Mucosa of rectum (tissue), 2 donors: ENCODE data around the gene CLDND1.
A peak's percentile ranks its signal among the peaks of the same experiment; 100 is the strongest.

Experiments
- H3K27ac ChIP-seq, 2 donors: one replicate each; pipeline ENCODE4 v1.7.0; 2013; ENCODE audit warnings: inconsistent platforms in 2 of 2, low read depth in 2 of 2, low read length in 2 of 2
- H3K27me3 ChIP-seq, 2 donors: one replicate each; pipeline ENCODE4 v1.7.0; 2013; ENCODE audit warnings: low read length in 2 of 2; ENCODE audit not compliant: control insufficient read depth in 2 of 2, insufficient read depth in 2 of 2
- H3K36me3 ChIP-seq, 2 donors: one replicate each; pipeline ENCODE4 v1.7.0; 2013; ENCODE audit warnings: low read length in 2 of 2; ENCODE audit not compliant: control insufficient read depth in 2 of 2, insufficient read depth in 2 of 2
- H3K4me1 ChIP-seq, 2 donors: one replicate each; pipeline ENCODE4 v1.7.0; 2013; ENCODE audit warnings: low read length in 2 of 2, mild to moderate bottlenecking in 1 of 2; ENCODE audit not compliant: control insufficient read depth in 2 of 2, insufficient read depth in 2 of 2
- H3K4me3 ChIP-seq, 2 donors: one replicate each; pipeline ENCODE4 v1.7.0; 2013; ENCODE audit warnings: low read length in 2 of 2
- H3K9ac ChIP-seq, 2 donors: one replicate each; pipeline ENCODE4 v1.7.0; 2013; ENCODE audit warnings: low read length in 2 of 2, low read depth in 1 of 2, mild to moderate bottlenecking in 1 of 2
- H3K9me3 ChIP-seq, 2 donors: one replicate each; pipeline ENCODE4 v1.7.0; 2013; ENCODE audit warnings: low read length in 2 of 2; ENCODE audit not compliant: control insufficient read depth in 2 of 2
- donor health status: healthy.
- donor health status: Normal muscosa, but diverticular disease.

Gene CLDND1

DNA sequence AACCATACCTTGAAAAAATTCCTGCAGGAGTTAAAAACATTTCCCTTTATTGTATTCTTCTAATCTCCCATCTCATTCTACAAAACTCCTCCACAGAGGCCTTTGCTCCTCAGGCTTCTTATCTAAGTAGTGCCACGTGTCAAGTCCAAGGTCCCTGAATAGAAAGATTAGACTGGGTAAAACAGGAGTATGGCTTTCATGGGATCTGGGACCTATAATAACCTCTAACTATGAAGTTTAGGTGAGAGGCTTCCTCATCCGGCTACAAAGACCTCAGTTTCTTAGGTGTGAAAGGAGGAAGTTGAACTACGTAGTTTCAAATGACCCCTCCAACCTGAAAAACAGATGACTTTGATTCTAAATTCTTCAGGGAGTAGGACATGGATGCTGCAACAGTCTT is 29.1 kb upstream of the CLDND1 start:
- Histone ChIP-seq H3K4me1 (peaks cover 0 to 3% of the 10 kb centered on the region in 2 donors), H3K27ac (peak overlapping the region; percentile 48 to 70), H3K36me3 (no peaks in the 10 kb centered on the region), H3K4me3 (no peak overlapping the region), H3K9me3 (no peaks in the 10 kb centered on the region), H3K27me3 (no peaks in the 10 kb centered on the region), H3K9ac (no peak overlapping the region)

DNA sequence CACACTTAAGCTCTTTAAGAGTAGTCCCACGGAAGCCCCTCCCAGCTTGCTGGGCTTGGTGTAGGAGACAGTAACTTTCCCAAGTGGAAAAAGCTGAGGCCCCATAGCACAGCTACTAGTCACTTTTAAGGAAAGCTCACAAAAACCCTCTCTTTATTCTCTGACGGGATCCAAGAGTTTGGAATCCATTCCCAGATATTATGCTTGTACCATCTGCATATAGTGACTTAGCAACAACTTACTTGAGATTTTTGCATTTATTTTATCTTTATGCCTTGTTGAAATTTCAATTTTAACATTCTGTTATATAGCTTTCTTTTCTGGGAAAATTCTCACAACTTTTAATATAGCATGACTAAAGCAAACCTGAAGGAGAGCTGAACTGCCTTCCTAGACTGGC is 28.5 kb upstream of the CLDND1 start:
- H3K27ac ChIP-seq: peak overlapping the region in 1 of 2 donors; percentile 70

DNA sequence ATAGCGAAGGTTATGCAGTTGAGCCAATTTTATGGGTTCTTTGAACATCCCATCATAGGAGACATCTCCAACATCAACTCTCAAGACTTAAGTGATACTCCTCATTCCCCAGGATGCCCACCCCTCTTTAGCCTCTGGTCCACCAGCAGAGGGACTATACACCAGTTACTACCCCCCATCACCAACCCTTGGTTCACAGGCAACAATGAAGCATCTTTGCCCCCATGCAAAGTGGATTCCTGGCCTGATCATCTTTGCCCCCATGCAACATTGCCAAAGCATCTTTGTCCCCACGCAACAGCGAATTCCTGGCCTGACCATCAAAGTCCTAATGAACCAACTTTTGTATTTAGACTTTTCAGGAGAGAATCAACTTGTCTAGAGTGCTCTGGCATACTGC is 28.1 kb upstream of the CLDND1 start:
- no peak overlapping the region for H3K27ac ChIP-seq
- no peak overlapping the region for H3K4me3 ChIP-seq
- H3K27me3 ChIP-seq: no peaks in the 10 kb centered on the region
- H3K4me1 ChIP-seq: peaks cover 0 to 3% of the 10 kb centered on the region in 2 donors
- no peaks in the 10 kb centered on the region for H3K36me3 ChIP-seq
- no peak overlapping the region for H3K9ac ChIP-seq
- H3K9me3 ChIP-seq: no peaks in the 10 kb centered on the region

More for the DNA sequence above, 28.5 kb upstream of the CLDND1 start:
- Histone ChIP-seq H3K9ac (no peak overlapping the region), H3K4me3 (no peak overlapping the region), H3K9me3 (no peaks in the 10 kb centered on the region), H3K36me3 (no peaks in the 10 kb centered on the region), H3K4me1 (peaks cover 0 to 3% of the 10 kb centered on the region in 2 donors), H3K27me3 (no peaks in the 10 kb centered on the region)

DNA sequence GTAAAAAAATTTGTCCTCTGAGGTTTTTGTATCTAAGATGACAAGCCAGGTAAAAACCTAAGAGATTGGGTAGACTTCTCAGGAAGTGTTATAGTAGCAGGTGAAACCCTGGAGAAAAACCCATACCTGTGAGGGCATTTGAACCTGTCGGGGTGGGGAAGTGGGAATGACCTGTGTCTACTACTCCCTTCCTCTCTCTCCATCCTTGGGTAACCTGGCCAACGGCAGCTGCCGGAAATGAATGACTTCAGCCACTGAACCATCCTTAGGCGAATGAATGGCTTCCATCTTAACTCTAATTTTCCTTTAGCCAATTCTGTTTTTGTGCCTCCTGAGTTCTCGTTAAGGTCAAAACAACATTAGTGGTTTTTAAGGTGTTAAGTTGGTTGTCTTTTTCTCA is 25.8 kb upstream of the CLDND1 start:
- H3K4me1 ChIP-seq: peaks cover 0 to 3% of the 10 kb centered on the region in 2 donors
- H3K27me3 ChIP-seq: no peaks in the 10 kb centered on the region
- H3K27ac ChIP-seq: no peak overlapping the region
- H3K36me3 ChIP-seq: no peaks in the 10 kb centered on the region
- no peak overlapping the region for H3K9ac ChIP-seq
- H3K4me3 ChIP-seq: no peak overlapping the region
- H3K9me3 ChIP-seq: no peaks in the 10 kb centered on the region

DNA sequence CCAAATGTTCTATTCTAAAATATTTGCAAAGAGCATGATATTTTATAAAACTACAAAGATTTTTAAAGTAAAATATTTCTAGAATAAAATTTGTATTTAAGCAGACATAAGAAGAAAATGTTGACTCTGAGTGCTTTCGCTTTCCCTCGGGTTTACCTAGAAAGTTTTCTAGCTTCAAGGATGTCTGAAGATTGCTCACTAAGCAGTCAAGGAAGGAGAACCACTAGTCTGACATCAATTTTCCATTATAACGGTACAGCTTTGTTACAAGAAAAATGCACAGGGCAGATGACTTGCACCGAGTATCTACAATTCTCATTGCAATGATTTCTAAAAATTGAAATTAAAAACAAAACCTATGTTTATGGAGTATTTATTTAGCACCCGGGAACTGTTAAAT is 23.2 kb upstream of the CLDND1 start:
- Histone ChIP-seq H3K4me3 (no peak overlapping the region), H3K9ac (no peak overlapping the region), H3K27me3 (no peaks in the 10 kb centered on the region), H3K4me1 (no peaks in the 10 kb centered on the region), H3K9me3 (no peaks in the 10 kb centered on the region), H3K27ac (peak overlapping the region in 1 of 2 donors; percentile 24), H3K36me3 (no peaks in the 10 kb centered on the region)

DNA sequence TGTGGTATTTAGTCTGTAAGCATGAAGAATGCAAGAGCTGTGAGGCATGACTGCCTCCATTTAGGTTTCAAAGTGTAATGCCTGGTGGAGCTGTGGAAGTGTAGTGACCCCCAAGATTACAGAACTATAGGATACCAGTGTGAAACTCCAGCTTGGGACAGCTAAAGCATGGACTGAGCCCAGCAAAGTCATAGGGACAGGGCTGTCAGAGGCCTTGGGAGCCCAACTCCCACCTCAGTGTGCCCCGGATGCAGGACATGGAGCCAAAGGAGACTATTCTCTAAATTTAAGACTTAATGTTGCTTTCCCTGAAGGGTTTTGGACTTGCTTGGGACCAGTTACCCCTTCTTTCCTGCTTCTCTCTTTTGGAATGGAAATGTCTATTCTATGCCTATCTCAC is 19.9 kb upstream of the CLDND1 start:
- Histone ChIP-seq H3K4me3 (no peak overlapping the region), H3K4me1 (no peaks in the 10 kb centered on the region), H3K27ac (no peak overlapping the region), H3K36me3 (no peaks in the 10 kb centered on the region), H3K27me3 (no peaks in the 10 kb centered on the region), H3K9ac (no peak overlapping the region), H3K9me3 (no peaks in the 10 kb centered on the region)

DNA sequence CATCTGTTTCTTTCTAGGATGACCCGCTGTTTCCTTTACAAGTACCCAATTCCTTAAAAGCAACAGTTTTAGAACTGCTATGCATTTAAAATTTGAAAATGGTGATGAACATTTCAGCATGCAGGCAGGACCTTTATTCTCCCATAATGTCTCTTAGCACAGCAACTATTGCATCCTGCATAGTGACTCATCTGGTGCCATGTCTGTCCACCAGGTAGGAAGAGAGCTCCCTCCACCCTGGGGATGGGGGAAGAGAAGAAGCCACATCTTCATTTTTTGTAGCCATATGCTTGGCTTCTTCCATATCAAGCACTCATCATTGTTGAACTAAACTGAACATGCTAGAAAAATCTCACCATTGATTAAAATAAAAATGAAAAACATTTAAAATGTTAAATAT is 19.0 kb upstream of the CLDND1 start:
- Histone ChIP-seq H3K9ac (no peak overlapping the region), H3K4me3 (no peak overlapping the region), H3K36me3 (no peaks in the 10 kb centered on the region), H3K4me1 (no peaks in the 10 kb centered on the region), H3K9me3 (no peaks in the 10 kb centered on the region), H3K27me3 (no peaks in the 10 kb centered on the region), H3K27ac (no peak overlapping the region)

DNA sequence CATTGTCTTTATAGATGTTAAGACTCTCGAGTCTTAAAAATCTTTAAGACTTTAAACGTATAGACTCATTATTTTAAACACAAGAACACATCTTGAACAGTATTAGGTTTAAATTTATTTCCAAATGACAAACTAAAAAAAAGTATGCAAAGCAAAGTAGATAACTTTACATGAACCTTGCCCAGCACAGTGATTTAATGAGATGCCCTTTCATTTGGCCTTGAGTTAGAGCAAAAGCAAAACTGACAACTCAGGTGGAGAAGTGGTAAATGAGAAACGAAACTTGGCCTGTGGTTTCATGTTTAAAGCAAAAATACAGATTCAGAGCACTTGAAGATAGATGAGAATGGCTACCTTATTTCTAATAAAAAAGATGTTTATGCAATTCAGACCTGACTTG is 17.6 kb upstream of the CLDND1 start:
- no peak overlapping the region for H3K27ac ChIP-seq
- H3K4me1 ChIP-seq: no peaks in the 10 kb centered on the region

DNA sequence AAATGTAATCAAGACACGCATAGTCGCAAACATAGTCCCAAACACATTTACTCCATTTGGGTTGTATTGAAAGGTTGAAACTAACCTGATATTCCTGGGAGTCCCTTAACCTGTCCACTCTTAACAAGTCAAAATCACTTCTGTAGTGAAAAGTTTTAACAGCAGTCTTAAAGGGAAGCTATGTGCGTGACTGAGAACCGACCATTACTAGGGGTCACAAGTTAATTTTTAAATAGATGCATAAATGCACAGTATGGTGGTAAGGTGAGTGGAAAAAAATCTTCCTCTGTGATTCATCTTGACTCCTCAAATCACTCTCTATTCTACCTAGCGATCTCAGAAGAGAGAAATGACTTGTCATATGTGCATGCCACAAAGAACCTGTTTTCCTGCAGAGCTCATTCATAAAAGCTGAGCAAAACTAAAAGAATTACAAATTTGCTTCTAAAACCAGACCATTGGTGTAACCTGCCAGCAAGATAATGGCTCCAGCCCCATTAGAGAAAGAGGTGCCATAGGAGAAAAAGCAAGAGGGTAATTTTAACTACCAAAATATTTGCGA is 13.8 kb upstream of the CLDND1 start:
- peak overlapping the region in 1 of 2 donors; percentile 1 for H3K4me3 ChIP-seq
- H3K4me1 ChIP-seq: no peaks in the 10 kb centered on the region
- no peaks in the 10 kb centered on the region for H3K27me3 ChIP-seq
- peak overlapping the region; percentile 25 to 58 for H3K27ac ChIP-seq
- no peaks in the 10 kb centered on the region for H3K36me3 ChIP-seq
- H3K9me3 ChIP-seq: no peaks in the 10 kb centered on the region
- H3K9ac ChIP-seq: no peak overlapping the region

More for the DNA sequence above, 17.6 kb upstream of the CLDND1 start:
- no peak overlapping the region for H3K4me3 ChIP-seq
- no peaks in the 10 kb centered on the region for H3K9me3 ChIP-seq
- H3K36me3 ChIP-seq: no peaks in the 10 kb centered on the region
- H3K27me3 ChIP-seq: no peaks in the 10 kb centered on the region
- H3K9ac ChIP-seq: no peak overlapping the region

DNA sequence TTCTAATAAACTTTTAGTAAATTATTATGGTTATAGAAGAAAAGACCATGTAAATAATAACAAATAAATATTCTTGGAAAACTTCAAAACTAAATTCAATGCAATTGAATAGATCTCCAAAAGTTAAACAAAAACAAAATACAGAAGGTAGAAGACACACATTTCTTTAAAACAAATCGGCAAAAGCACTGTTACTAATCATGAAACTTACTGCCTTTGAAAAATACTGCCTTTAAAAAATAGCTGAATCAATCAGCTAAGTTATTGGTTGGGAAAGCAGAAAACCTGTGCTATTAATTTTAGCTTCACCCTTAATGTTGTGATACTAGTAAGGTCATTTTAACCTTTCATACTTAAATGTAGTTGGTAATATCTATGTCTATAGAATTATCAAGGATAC is 12.0 kb upstream of the CLDND1 start:
- Histone ChIP-seq H3K36me3 (no peaks in the 10 kb centered on the region), H3K9ac (no peak overlapping the region), H3K27me3 (no peaks in the 10 kb centered on the region), H3K4me1 (no peaks in the 10 kb centered on the region), H3K9me3 (no peaks in the 10 kb centered on the region), H3K27ac (peak overlapping the region in 1 of 2 donors; percentile 22), H3K4me3 (peak overlapping the region in 1 of 2 donors; percentile 65)

DNA sequence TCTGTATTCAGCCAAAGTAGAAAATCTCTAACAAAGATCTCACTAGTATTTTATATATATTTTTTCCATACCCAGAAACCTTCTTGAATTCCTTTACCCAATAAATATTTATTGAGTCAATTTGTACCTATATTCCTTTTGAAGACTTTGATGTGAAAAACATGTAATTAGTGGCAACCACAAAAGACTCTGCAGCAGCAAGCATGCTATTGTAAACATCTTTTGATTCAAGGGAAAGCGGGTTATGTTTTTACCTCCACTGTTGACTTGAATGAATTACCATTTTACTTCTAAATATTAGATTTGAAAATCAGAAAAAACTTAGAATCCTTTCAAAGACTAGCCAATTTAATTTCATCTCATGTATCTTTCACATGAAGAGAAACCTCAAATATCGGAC is 11.5 kb upstream of the CLDND1 start:
- peak overlapping the region in 1 of 2 donors; percentile 17 for H3K27ac ChIP-seq
- H3K9me3 ChIP-seq: no peaks in the 10 kb centered on the region
- no peaks in the 10 kb centered on the region for H3K27me3 ChIP-seq
- peak overlapping the region in 1 of 2 donors; percentile 65 for H3K4me3 ChIP-seq
- no peak overlapping the region for H3K9ac ChIP-seq
- no peaks in the 10 kb centered on the region for H3K36me3 ChIP-seq
- H3K4me1 ChIP-seq: no peaks in the 10 kb centered on the region
